ENCODE results near the gene HS3ST4.
"Not testable (repeated sequence)": the region's sequence is repeated elsewhere in the genome, so short reads cannot be mapped to it uniquely, and the experiment has no call there.

The HS3ST4 gene

GRCh38 chr16:25988882-25989281 lies 297.1 kb downstream of the HS3ST4 start:
- no peak for DNase-seq (ENCODE audit: low read depth)

- DNase-seq (ENCODE audit: low read depth): no peak
Observed at GRCh38 chr16:25996052-25996451, 304.3 kb downstream of the HS3ST4 start.

DNA sequence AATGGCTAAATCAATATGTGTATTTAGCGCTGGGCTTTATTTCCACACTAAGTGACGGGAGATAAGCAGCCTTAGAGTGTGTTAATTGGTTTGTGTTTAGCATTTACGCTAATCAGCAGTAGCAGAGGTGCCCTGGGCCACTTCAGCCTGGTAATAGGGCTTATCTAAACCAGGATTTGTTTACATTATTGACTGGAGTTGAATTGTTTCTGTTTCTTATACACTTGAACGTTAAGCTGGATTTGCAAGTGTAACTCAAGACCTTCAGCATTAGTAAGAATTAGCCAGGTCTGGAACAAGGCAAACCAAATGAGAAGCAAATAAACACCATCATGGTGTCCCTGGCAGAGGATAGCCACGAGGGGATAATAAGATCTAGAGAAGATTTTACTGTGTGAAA lies 313.6 kb downstream of the HS3ST4 start:
- DNase-seq (ENCODE audit: low read depth): no peak

DNA sequence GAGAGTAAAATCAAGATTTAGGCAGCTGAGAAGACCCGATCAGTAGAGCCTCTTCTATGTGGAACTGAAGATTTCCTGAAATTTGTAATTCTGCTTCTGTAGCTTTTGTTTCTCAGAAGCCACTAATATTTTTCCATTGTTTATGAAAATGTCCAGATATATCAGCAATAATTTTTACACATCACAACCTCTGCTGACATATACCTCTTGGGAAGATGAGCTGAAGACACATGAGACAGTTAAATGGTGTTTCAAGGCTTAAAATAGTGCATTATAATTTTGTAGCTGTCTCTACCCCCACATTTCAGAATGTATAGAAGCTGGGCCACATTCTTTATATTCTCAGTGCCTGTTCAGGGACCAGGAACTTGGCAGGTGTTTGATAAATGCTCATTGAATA lies 320.6 kb downstream of the HS3ST4 start:
- DNase-seq (ENCODE audit: low read depth): no peak

GRCh38 chr16:26015776-26016175 lies 324.0 kb downstream of the HS3ST4 start:
- no peak for DNase-seq (ENCODE audit: low read depth)

GRCh38 chr16:26016989-26017388 lies 325.2 kb downstream of the HS3ST4 start:
- no peak for DNase-seq (ENCODE audit: low read depth)

GRCh38 chr16:26019381-26020242 lies 327.9 kb downstream of the HS3ST4 start:
- DNase-seq (ENCODE audit: low read depth): no peak

DNA sequence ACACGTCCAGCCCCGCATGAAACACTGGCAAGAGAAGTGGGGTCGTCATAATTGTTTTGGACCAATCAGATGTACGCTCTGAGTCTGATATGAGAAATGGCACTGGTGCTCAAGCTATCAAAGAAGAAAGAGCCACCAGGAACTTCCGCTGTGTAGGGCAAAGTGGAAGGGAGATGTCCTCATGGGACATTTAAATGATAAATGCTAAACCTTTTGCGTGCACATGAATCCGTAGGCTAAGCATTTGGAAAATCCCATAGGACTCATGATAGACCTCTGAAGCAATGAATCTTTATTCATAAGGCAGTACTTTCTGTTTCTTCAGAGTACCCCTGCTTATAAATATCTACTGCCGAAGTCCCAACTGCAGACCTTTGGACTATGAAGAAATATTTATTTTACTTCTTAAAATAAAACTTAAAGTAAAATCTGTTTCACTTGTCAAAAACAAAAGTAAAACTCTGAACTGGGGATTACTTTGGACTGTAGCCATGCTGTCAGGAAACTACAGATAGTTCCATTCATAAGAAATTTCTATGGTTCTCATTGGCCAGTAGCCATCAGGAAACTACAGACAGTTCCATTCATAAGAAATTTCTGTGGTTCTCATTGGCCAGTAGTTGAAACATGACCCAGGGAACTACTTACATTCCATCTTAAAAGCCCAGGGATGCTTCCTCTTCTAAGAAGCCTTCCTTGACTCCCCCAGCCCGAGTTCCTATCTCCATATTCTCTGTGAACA lies 335.1 kb downstream of the HS3ST4 start:
- no peak for DNase-seq (ENCODE audit: low read depth)

GRCh38 chr16:26031286-26031685 lies 339.5 kb downstream of the HS3ST4 start:
- DNase-seq (ENCODE audit: low read depth): no peak

DNA sequence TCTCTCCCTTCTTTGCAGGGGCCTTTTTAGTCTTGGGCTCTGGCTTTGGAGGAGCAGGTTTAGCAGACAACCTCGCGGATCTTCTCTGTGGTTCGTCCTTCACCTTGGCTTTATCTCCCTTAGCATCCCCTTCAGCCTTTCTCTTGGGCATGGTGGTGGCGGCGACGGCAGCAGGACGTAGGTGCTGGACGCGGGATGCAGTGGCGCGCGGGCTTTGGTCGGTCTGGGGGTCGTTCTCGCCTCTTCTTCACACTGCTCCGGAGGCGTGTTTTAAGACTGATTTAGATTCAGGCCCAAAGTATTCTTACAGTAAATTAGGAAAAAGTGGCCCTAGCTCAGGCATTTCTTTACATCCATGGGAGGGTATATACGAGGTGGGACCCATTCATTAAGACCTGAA lies 340.9 kb downstream of the HS3ST4 start:
- not testable (repeated sequence) for DNase-seq (ENCODE audit: low read depth)

DNA sequence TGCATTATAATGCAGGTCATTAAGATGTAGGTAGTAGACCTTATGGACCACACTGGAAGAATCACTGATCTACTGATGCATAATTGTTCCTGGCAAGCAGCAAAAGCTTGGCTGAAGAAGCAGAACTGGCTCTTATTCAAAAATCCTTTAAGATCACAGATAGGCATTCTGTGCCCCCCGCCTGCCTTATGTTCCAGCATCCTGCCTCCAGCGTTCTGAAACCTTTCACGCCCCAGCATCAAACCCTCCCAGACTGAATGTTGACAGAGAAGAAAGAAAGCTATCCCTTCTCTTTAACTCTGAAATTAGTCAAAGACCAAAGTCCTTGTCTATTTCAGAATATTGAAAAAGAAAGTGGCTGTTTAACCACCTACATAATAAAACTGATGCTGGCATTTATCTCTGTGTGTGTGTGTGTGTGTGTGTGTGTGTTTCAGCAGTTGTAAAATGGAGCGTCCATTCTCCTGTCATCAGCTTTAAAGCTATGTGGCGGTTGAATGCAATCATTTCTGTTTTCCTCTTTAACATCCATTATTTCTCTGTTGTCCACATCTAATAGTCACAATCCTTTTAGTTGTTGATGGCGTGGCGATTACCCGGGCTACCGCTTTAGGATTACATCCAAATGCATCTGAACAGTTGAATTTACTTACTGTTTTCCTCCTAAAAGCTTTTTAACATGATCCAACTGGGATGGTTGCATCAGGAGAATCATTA lies 350.4 kb downstream of the HS3ST4 start:
- no peak for DNase-seq (ENCODE audit: low read depth)

- no peak for DNase-seq (ENCODE audit: low read depth)
Observed at GRCh38 chr16:26050472-26050871, 358.7 kb downstream of the HS3ST4 start.

DNA sequence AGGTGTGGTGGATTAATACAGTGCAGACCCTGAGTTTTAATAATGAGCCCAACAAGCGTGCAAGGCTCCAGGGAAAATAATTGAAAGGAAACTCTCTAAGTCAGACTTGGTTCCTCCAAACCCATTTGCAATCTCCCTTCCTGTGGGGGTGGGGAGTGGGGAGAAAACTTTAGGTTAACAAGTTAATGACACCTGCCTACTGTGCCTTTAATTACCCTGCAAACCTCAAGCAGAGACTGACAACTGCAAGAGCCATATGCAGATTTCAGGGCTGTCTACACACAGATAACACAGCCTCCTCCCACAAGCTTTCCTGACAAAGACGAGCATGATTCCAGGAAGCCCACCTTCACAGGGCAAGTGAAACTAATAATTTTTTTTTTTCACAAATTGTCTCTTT lies 359.3 kb downstream of the HS3ST4 start:
- no peak for DNase-seq (ENCODE audit: low read depth)

DNA sequence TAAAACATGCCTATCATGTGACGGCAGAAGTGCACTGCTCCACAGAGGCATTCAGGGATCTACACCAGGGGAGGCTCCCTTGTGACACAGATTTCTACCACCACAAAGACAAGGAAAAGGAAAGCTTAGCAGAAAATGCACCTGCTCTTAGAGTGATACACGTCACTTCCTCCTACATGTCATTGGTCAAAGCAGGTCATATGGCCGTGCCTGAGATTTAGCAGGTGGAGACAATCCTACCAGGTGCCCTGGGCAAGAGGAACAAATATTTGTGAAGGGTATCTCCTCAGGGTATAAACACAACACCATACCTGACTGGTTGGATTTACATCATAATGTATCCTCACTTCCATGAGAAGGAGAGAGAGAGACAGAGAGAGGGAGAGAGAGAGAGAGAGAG lies 362.1 kb downstream of the HS3ST4 start:
- DNase-seq (ENCODE audit: low read depth): no peak

DNA sequence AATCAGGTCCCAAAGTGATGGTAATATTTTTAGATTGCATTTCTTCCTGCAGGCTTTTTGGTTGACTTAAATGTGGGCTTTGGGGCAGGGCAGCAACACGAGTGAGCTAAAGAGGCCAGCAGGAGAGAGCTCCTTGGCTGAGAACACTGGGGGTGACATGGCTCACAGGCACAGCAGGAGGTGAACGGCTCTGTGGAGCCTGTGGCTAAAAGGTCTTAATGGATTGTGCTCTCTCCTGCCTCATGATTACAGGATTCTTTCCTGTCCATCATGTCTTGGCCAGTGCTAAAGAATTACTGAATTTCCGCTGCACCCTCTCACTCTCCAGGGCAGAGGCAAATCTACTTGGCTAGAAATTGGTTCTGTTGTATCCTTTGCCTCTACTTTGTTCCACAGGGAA lies 366.6 kb downstream of the HS3ST4 start:
- DNase-seq (ENCODE audit: low read depth): no peak

DNA sequence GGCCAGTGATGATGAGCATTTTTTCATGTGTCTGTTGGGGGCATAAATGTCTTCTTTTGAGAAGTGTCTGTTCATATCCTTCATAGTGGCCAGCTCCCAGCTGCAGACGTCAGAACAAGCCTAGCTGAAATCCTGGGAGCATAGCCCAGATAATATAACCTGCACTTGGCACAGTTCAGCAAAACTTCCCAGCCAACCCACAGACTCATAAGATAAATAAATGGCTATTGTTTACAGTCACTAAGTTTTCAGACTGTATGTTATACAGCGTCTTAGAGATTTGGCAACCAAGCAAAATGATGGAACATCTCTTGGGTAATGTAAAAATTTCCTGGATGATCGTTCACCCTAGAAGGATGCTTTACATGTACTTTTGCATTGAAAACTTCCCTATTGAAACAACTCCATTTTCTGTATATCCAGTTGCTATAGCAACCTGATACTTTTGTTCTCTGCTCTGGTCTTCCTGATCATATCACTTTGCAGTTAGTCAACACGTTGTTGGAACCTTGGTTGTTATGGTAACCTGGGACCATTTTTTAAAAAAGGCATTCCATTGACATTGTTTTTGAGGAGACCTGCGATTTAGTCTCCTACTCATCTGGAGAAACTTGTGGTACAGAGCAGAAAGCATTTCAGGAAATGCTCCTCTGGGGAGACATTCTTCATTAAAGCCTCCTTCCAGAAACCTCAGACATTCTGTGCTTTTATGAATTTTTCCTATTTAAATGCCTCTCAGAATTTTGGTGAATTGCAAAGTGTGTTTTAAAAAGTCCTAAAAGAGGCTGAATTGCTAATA lies 378.7 kb downstream of the HS3ST4 start:
- no peak for DNase-seq (ENCODE audit: low read depth)

- no peak for DNase-seq (ENCODE audit: low read depth)
Observed at GRCh38 chr16:26071101-26071866, 379.5 kb downstream of the HS3ST4 start.

- no peak for DNase-seq (ENCODE audit: low read depth)
Observed at GRCh38 chr16:26078716-26079355, 387.1 kb downstream of the HS3ST4 start.

DNA sequence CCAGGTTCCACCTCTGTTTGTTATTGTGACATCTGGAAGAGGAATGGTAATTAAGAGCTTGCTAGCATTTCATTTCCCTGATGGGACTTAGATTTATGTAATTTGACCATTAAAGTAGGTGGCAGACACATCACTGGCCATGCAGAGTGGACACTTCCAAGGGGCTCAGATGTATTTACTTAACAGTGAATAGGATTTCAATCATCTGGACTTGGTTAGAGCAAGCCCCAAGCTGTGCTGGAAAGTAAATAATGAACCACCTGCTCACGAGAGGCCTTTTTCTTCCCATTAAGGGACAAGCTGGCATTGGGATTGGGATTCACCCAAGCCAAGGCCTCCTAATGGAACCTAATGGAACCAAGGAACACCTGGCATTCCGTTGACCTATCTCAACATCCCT lies 395.3 kb downstream of the HS3ST4 start:
- no peak for DNase-seq (ENCODE audit: low read depth)

DNA sequence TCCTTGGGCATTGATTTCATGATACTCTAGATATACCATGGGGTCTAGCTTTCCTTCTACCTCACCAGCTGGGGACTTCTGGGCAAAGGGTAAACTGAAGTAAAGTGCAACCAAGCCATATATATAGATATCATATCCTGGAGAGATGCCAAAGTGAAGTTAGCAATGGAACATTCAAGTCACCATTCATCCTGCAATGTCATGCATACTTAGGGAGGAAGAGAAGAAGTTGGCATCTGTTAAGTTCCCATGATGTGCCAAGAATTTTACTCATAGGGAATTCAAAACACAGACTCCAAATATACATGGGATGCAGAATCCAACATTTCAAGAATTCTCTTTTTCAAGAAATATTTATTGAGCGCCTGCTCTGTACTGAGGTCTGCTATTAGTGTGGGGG lies 399.8 kb downstream of the HS3ST4 start:
- DNase-seq (ENCODE audit: low read depth): no peak

DNA sequence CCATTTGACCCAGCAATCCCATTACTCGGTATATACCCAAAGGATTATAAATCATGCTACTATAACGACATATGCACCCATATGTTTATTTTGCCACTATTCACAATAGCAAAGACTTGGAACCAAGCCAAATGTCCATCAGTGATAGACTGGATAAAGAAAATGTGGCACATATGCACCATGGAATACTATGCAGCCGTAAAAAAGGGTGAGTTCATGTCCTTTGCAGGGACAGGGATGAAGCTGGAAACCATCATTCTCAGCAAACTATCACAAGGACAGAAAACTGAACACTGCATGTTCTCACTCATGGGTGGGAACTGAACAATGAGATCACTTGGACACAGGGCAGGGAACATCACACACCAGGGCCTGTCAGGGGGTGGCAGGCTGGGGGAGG lies 406.4 kb downstream of the HS3ST4 start:
- DNase-seq (ENCODE audit: low read depth): not testable (repeated sequence)

Data from activated gamma-delta T cell treated with anti-CD3 and anti-CD28 coated beads, Interleukin-2, amount 50 U/mL, for 16 hours (primary cell).